Cardiac septum (tissue), 1 donor: ENCODE measurements around the gene EMID1. TPM values are rescaled to one million over a fixed set of nuclear protein-coding genes. Genes with fewer than 3 reads are reported as not detected.
A peak's percentile ranks its signal among the peaks of the same experiment; 100 is the strongest.

ENCODE experiments used
- DNase-seq: peaks from one replicate; pipeline ENCODE4 v3.0.0-alpha.2; 2020; ENCODE audit warnings: low spot score
- intact Hi-C: fragments of 100-400 bp; cut with DNase I; formaldehyde crosslinking; loops from one replicate; pipeline ENCODE4 v1.14.0; 2022
- total RNA-seq: library from RNA; stranded (reverse); fragmentation: NEBNext Ultra II Directional; extraction: Animal tissue kit (Norgen Biotek cat#: 25700); gene quantifications from one replicate; pipeline ENCODE4 v1.2.1, GENCODE V29; 2021
- donor health status: DM: no; HTN: no; CAD: no.

EMID1 gene
- total RNA-seq, 1 donor from 2014 or later: 1.3 TPM

GRCh38 chr22:29253561-29254285 is 48.0 kb downstream of the EMID1 start:
- intact Hi-C loops: no loop called here
- no peak for DNase-seq

DNA sequence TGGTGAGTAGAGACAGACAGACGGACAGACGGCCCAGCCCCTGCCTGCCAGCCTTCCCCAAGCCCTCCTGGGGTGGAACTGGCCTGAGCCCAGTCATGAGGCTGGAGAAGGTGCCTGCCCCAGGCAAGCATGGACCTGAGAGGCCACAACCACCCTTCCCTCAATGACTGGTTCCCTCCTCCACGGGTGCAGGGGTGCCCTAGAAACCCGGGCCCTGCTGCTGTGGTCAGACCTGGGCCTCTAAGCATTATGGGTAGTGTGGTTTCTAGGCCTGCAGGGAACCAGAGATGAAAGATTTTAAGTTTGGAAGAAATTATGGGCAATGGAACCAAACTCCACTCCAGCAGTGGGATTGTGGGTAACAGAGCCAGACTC is 48.6 kb downstream of the EMID1 start:
- peak; percentile 35 for DNase-seq
- intact Hi-C loops: no loop called here

DNA sequence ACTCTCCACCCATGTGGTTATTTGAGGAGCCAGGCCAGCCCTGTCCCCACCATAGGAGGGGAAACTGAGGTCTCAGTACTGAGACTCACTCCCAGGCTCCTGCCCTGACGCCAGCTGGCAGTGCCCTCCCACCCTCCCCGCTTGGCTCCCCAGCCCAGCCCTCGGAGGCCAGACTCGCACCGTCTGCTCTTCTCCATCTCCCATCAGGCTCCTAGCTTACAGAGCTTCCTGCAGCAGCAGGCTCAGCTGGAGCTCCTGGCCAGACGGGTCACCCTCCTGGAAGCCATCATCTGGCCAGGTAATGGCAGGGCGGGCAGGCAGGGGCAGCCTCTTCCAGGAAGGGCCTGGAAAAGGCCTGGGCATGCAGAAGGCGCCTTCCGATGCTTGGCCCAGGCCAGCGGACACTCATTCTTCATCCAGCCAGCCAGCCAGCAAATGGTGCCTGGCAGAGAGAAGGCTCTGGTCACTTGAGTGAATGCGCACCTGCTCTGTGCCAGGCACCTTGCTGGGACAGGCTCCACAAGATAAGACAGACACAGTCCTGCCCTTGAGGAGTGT is 49.4 kb downstream of the EMID1 start:
- DNase-seq: no peak
- intact Hi-C loops: no loop called here

GRCh38 chr22:29256606-29257325 is 51.1 kb downstream of the EMID1 start:
- intact Hi-C loops: no loop called here

GRCh38 chr22:29257751-29258181 is 52.1 kb downstream of the EMID1 start:
- no peak for DNase-seq
- intact Hi-C loops: no loop called here

More at GRCh38 chr22:29256606-29257325, 51.1 kb downstream of the EMID1 start:
- DNase-seq: no peak

DNA sequence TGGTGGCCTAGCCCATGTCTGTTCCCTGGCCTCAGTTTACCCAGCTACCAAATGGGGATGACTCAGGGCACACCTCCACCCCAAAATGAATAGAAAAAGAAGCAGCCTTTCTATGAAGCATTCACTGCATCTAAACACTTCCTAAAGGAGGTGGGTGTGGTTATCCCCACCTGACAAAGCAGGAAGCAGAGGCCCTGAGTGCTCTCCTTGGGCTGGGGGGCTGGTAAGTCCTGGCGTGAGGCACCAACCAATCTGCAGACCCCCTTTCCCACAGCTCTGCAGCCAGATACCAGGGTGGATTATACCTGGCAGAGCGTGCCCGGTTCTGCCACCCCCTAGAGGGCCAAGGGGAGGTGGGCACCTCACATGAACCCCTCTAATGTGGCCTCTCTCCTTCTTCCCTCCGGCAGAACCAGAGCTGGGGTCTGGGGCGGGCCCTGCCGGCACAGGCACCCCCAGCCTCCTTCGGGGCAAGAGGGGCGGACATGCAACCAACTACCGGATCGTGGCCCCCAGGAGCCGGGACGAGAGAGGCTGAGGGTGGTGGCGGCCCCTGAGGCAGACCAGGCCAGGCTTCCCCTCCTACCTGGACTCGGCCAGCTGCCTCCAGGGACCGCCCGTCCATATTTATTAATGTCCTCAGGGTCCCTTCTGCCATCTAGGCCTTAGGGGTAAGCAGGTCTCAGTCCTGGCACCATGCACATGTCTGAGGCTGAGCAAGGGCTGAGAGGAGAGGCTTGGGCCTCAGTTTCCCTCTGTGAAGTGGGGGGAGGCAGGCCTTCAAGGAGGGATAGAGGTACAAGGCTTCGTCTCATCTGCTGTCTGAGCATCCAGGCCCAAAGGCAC is 52.9 kb downstream of the EMID1 start:
- DNase-seq: no peak
- intact Hi-C loops: no loop called here

GRCh38 chr22:29259253-29259899 is 53.7 kb downstream of the EMID1 start:
- no peak for DNase-seq

GRCh38 chr22:29260031-29260560 is 54.4 kb downstream of the EMID1 start:
- no peak for DNase-seq
- intact Hi-C loops: no loop called here

More at GRCh38 chr22:29259253-29259899, 53.7 kb downstream of the EMID1 start:
- intact Hi-C loops: no loop called here

GRCh38 chr22:29260601-29261315 is 55.1 kb downstream of the EMID1 start:
- intact Hi-C loops: no loop called here
- no peak for DNase-seq

- DNase-seq: no peak
- intact Hi-C loops: no loop called here
These were observed 58.1 kb downstream of the EMID1 start for GRCh38 chr22:29263791-29264276.

DNA sequence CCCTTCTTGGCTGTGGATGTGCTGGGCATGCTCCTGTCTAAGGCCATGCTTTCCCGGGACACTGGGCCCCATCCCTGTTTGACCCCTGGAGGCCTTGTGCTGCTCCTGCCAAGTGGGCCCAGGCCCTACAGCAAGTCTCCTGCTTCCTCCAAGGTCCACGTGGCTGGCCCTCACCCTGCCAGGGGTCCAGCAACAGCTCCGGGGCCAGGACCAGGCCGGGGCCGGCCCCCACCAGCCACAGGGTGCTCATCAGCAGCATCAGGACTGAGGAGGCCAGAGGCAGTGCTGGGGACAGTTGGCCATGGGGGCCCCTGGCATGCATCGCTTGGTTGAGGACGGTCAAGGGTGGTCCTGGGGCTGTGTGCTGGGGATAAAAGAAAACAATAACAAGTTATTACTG is 59.6 kb downstream of the EMID1 start:
- no peak for DNase-seq
- intact Hi-C loops: no loop called here

DNA sequence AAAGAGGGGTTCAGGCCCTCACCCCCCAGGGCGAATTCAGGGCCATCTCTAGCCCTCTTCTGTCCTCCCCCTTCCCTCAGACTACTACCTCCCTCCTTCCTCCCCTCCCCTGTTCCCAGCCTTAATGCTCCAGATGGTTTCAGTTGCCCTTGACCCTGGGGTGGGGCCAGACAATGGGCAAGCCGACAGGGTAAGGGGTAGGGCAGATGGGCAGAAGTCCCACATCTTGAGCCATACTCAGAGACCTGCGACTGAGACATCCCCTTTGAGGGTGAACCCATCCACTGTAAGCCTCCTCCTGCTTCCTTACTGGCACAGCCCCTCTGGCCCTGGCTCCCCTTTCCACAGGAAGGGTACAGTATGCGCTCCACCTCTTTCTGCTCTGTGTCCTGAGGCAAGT is 60.2 kb downstream of the EMID1 start:
- no peak for DNase-seq
- intact Hi-C loops: no loop called here

GRCh38 chr22:29266564-29267461 is 61.1 kb downstream of the EMID1 start:
- DNase-seq: no peak
- intact Hi-C loops: no loop called here

GRCh38 chr22:29267462-29267857 is 61.8 kb downstream of the EMID1 start:
- intact Hi-C loops: no loop called here
- no peak for DNase-seq

DNA sequence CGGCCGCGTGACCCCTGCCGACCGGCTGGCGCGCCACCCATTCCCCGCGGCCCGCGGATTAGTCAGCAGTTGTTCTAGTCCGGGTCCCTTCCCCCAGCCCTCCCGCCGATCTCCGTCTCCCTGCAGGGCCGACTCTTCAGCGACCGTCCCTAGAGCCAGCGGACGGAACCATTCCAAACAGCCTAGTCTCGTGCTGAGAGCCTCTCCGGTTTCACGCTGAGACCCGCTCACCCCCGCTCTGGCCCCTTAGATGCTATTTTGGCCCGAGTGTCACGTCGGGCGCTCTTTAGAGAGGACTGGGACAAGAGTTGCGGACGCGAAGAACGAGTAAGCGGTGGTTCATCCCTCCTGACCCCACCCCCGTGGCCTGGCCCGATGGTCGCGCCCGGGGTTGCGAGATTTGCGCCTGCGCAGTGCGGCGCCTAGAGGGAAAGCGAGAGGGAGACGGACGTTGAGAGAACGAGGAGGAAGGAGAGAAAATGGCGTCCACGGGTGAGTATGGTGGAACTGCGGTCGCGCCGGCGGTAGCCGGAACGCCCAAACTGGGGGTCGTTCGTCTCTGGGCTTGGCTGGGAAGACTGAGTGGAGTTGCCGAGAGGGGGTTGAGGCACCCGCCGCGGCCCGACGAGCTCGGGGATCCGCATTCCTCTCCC is 62.3 kb downstream of the EMID1 start, which contains the start of the genes EWSR1 and RHBDD3:
TSS of gene EWSR1 (plus strand) at position 411 of the 653 bp plus-strand sequence. CDS start at position 480, 69 bp downstream.
TSS of gene RHBDD3 (minus strand) at position 124 of the 653 bp plus-strand sequence. CDS start 2,355 bp downstream, outside the sequence.
- intact Hi-C loops: loop anchor here (2.0 kb wide), 1 partner anchor 39 kb away; the partner anchor contains the start of gene GAS2L1

GRCh38 chr22:29268511-29269229 is 63.0 kb downstream of the EMID1 start:
- intact Hi-C loops: loop anchor here (2.0 kb wide), 1 partner anchor 38 kb away; the partner anchor contains the start of gene GAS2L1
- DNase-seq: peak; percentile 81

More for the DNA sequence above, 62.3 kb downstream of the EMID1 start, which contains the start of the genes EWSR1 and RHBDD3:
- peak; percentile 98 for DNase-seq
